K562 (cell line): Measurements from ENCODE around the gene RAB25. TPM values are rescaled to one million over a fixed set of nuclear protein-coding genes. Genes with fewer than 3 reads are reported as not detected.

Experiments
- CCAR2 ChIP-seq: fragments of 200-400 bp; formaldehyde crosslinking; IDR thresholded peaks from 2 replicates; pipeline ENCODE4 v1.6.1; 2017; ENCODE audit warnings: mild to moderate bottlenecking, low read depth, low read length
- CSDE1 ChIP-seq, 2 experiments: fragments of 450-650 bp; IDR thresholded peaks; 2 replicates each; pipeline ENCODE4 v1.6.1; 2016; ENCODE audit warnings: mild to moderate bottlenecking in 1 of 2
- ELK3 ChIP-seq: fragments of 450-650 bp; formaldehyde crosslinking; IDR thresholded peaks from 2 replicates; pipeline ENCODE4 v1.4.0; 2020; ENCODE audit warnings: mild to moderate bottlenecking
- ETV1 ChIP-seq: fragments of 450-650 bp; conservative IDR thresholded peaks from 2 replicates; pipeline ENCODE4 v1.6.1; 2016; ENCODE audit warnings: missing genetic modification characterization, control low read depth, low read depth, missing compliant biosample characterization
- HNRNPH1 ChIP-seq: fragments of 200-400 bp; formaldehyde crosslinking; optimal IDR thresholded peaks from 2 replicates; pipeline ENCODE3; 2017; ENCODE audit warnings: low read depth, mild to moderate bottlenecking, low read length, moderate library complexity
- ID3 ChIP-seq, 2 experiments: fragments of 250-450 bp in 1 of 2; fragments of 450-650 bp in 1 of 2; sonication (Bioruptor Pico) in 1 of 2; IDR thresholded peaks; 2 replicates each; pipeline versions ENCODE4 v1.6.1 to v1.8.0; 2016 to 2021; ENCODE audit warnings: mild to moderate bottlenecking in 2 of 2, moderate library complexity in 2 of 2, missing compliant biosample characterization in 1 of 2, missing genetic modification characterization in 1 of 2
- IFI16 ChIP-seq: fragments of 250-450 bp; sonication (Bioruptor Pico); IDR thresholded peaks from 2 replicates; pipeline ENCODE4 v2.1.2; 2022; ENCODE audit warnings: mild to moderate bottlenecking, inconsistent platforms
- KLF1 ChIP-seq: fragments of 450-650 bp; IDR thresholded peaks from 2 replicates; pipeline ENCODE4 v1.6.1; 2016; ENCODE audit warnings: missing genetic modification characterization, missing compliant biosample characterization
- NR0B1 ChIP-seq: fragments of 450-650 bp; IDR thresholded peaks from one replicate; pipeline ENCODE4 v1.6.1; 2018; ENCODE audit warnings: mild to moderate bottlenecking, moderate library complexity; ENCODE audit not compliant: partially characterized antibody
- PREB ChIP-seq: sonication (generic); formaldehyde crosslinking; IDR thresholded peaks from 2 replicates; pipeline ENCODE4 v1.8.1; 2023; ENCODE audit warnings: mild to moderate bottlenecking, missing genetic modification reagents
- PTRF ChIP-seq: fragments of 450-650 bp; IDR thresholded peaks from 2 replicates; pipeline ENCODE4 v1.6.1; 2016; ENCODE audit warnings: mild to moderate bottlenecking, missing genetic modification characterization, missing compliant biosample characterization
- PTTG1 ChIP-seq: fragments of 450-650 bp; IDR thresholded peaks from 2 replicates; pipeline ENCODE4 v1.6.1; 2016; ENCODE audit warnings: low read depth, mild to moderate bottlenecking, missing genetic modification characterization, missing compliant biosample characterization
- SMARCC2 ChIP-seq: fragments of 450-650 bp; IDR thresholded peaks from 2 replicates; pipeline ENCODE4 v1.6.1; 2017; ENCODE audit warnings: antibody characterized with exemption, moderate library complexity, mild to moderate bottlenecking, low read depth
- SRSF9 ChIP-seq: fragments of 200-400 bp; formaldehyde crosslinking; IDR thresholded peaks from 2 replicates; pipeline ENCODE4 v1.6.1; 2017; ENCODE audit warnings: low read depth, low read length, borderline replicate concordance
- ZBTB2 ChIP-seq: fragments of 450-650 bp; IDR thresholded peaks from 2 replicates; pipeline ENCODE4 v1.6.1; 2016; ENCODE audit warnings: antibody characterized with exemption
- ZBTB33 ChIP-seq: sonication (generic); formaldehyde crosslinking; IDR thresholded peaks from 2 replicates; pipeline ENCODE4 v1.8.1; 2023; ENCODE audit warnings: mild to moderate bottlenecking, missing genetic modification reagents
- ZFPM2 ChIP-seq: fragments of 250-450 bp; sonication (Bioruptor Pico); IDR thresholded peaks from 2 replicates; pipeline ENCODE4 v1.5.1; 2022; ENCODE audit warnings: mild to moderate bottlenecking
- ZNF239 ChIP-seq: fragments of 250-450 bp; sonication (Bioruptor Pico); IDR thresholded peaks from 2 replicates; pipeline ENCODE4 v1.4.0; 2020; ENCODE audit warnings: mild to moderate bottlenecking
- ZNF24 ChIP-seq: fragments of 450-650 bp; IDR thresholded peaks from 2 replicates; pipeline ENCODE4 v1.6.1; 2016
- ZNF274 ChIP-seq: IDR thresholded peaks from 2 replicates; pipeline ENCODE4 v1.6.1; 2011; ENCODE audit warnings: low read depth, mild to moderate bottlenecking, low read length, moderate library complexity, borderline replicate concordance
- polyA plus RNA-seq, 8 experiments: library from polyadenylated mRNA; depleted of rRNA in 4 of 8; stranded (reverse) in 5 of 8; unstranded in 3 of 8; fragments of >200 nt; fragmentation: Nextera tagmentation in 2 of 8; fragmentation: Illumina TruSeq in 1 of 8; extraction: Ambion mirVana in 2 of 8; extraction: Trizol in 1 of 8; gene quantifications; 2 replicates each; pipeline versions ENCODE4 v1.2.1 to v1.2.3, GENCODE V29; 2011 to 2014; ENCODE audit warnings: inconsistent platforms in 1 of 8, missing spikeins in 1 of 8
- total RNA-seq, 7 experiments: library from RNA; depleted of rRNA in 6 of 7; stranded (reverse); fragments of >200 nt in 6 of 7; fragmentation: Illumina TruSeq in 2 of 7; extraction: Trizol in 2 of 7; gene quantifications; 2 replicates each; pipeline versions ENCODE4 v1.2.1 to v1.2.3, GENCODE V29; 2011 to 2021; ENCODE audit warnings: low replicate concordance in 1 of 7

RAB25 gene
- total and polyA plus RNA-seq, 9 of the 15 experiments (the other 6 are each of a cell fraction or from before 2014, with no cell fraction given) = 0.10 to 0.27 (median 0.13) TPM; not detected in 6

GRCh38 chr1:156114101-156114918 is 53.4 kb downstream of the RAB25 start, which contains the start of gene LMNA (continued):
- TF ChIP-seq CSDE1 (IDR thresholded peaks at IDR 0.05) = no peak; a peak in 1 of 4 replicates
- no peak for TF ChIP-seq ELK3 (CRISPR knock-in tag)
- TF ChIP-seq PTRF (tag) = no peak
- TF ChIP-seq IFI16 = no peak
- TF ChIP-seq NR0B1 = no peak
- TF ChIP-seq ZFPM2 (CRISPR knock-in tag) = no peak
- TF ChIP-seq HNRNPH1 = no peak
- peak; percentile 68; the same call in 1 of the 2 replicates for TF ChIP-seq SMARCC2
- TF ChIP-seq ZBTB33 (CRISPR knock-in tag) = no peak
- TF ChIP-seq PREB (CRISPR knock-in tag) = no peak
- no peak for TF ChIP-seq ETV1 (tag)
- TF ChIP-seq ZBTB2 = peak; percentile 89
- no peak for TF ChIP-seq SRSF9
- TF ChIP-seq ZNF239 (CRISPR knock-in tag) = no peak
- TF ChIP-seq CCAR2 = no peak
- no peak for TF ChIP-seq ID3 (CRISPR knock-in tag; IDR thresholded peaks at IDR 0.05)
- no peak for TF ChIP-seq ID3 (tag; IDR thresholded peaks at IDR 0.05)
- no peak for TF ChIP-seq KLF1 (tag)
- TF ChIP-seq ZNF274 = no peak
- TF ChIP-seq ZNF24 = no peak
- TF ChIP-seq PTTG1 (tag) = no peak
